GM12878 (cell line): ENCODE measurements around the gene ZNF106. TPM values are rescaled to one million over a fixed set of nuclear protein-coding genes. Genes with fewer than 3 reads are reported as not detected.

ENCODE experiments used
- ATAC-seq: fragments of 200-7000 bp; cut with Tn5 transposase; 3 replicates; pipeline ENCODE4 v1.9.1; 2020; ENCODE audit warnings: mild to moderate bottlenecking, moderate library complexity
- BruUV-seq: library from RNA; stranded (reverse); fragments of 400-500 nt; replicated peaks from 2 replicates; lab custom pipeline; 2021; lab: Mats Ljungman, UMichigan
- CTCF ChIA-PET: fragments of 300-600 bp; sonication (Branson Sonifier 250); formaldehyde crosslinking; extraction: SDS; loops from one replicate; lab custom pipeline; 2021; ENCODE audit warnings: inconsistent platforms; lab: Yijun Ruan, JAX
- POLR2A ChIA-PET: fragments of 350-600 bp; formaldehyde crosslinking; extraction: SDS; loops from one replicate; lab custom pipeline; 2021; ENCODE audit warnings: inconsistent platforms; lab: Charles Lee
- RAD21 ChIA-PET: fragments of 300-600 bp; sonication (Branson Sonifier 250); formaldehyde crosslinking; loops from one replicate; lab custom pipeline; 2023; ENCODE audit warnings: antibody characterized with exemption; ENCODE audit not compliant: unreplicated experiment; lab: Charles Lee
- SMC1A ChIA-PET: fragments of 300-600 bp; sonication (Branson Sonifier 250); formaldehyde crosslinking; loops from one replicate; lab custom pipeline; 2023; ENCODE audit not compliant: unreplicated experiment, uncharacterized antibody; lab: Charles Lee
- DNase-seq: peaks from one replicate; pipeline ENCODE4 v3.0.0-alpha.2; 2011; ENCODE audit warnings: low read depth, low spot score
- FAIRE-seq: peaks from 3 replicates; lab custom pipeline; 2011; peaks lifted over from hg19 to GRCh38; lab: Jason Lieb, UNC
- H2AFZ ChIP-seq: 2 replicates; pipeline ENCODE4 v1.6.0; 2011; ENCODE audit warnings: low read depth, low read length, control low read depth; ENCODE audit not compliant: control insufficient read depth
- H3K27ac ChIP-seq: 2 replicates; pipeline ENCODE4 v1.5.1; 2011; ENCODE audit warnings: control low read depth; ENCODE audit not compliant: control insufficient read depth, insufficient read depth
- H3K27me3 ChIP-seq, 2 experiments: replicated peaks in 1 of 2; 2 replicates each; pipeline versions ENCODE4 v1.6.0 to v1.6.1; 2011; ENCODE audit warnings: low read length in 1 of 2; ENCODE audit not compliant: control insufficient read depth in 2 of 2, insufficient read depth in 2 of 2
- H3K36me3 ChIP-seq, 2 experiments: 2 replicates each; pipeline ENCODE4 v1.5.1; 2011; ENCODE audit warnings: low read length in 1 of 2; ENCODE audit not compliant: control insufficient read depth in 2 of 2, insufficient read depth in 2 of 2
- H3K4me1 ChIP-seq: 2 replicates; pipeline ENCODE4 v1.6.1; 2011; ENCODE audit warnings: mild to moderate bottlenecking, low read length, moderate library complexity, mixed read lengths; ENCODE audit not compliant: control insufficient read depth, insufficient read depth
- H3K4me2 ChIP-seq: 2 replicates; pipeline ENCODE4 v1.6.0; 2011; ENCODE audit warnings: control low read depth; ENCODE audit not compliant: control insufficient read depth, insufficient read depth
- H3K4me3 ChIP-seq: fragments of 200-600 bp; sonication (generic); 2 replicates; pipeline ENCODE4 v1.5.1; 2016
- H3K79me2 ChIP-seq: 2 replicates; pipeline ENCODE4 v1.6.0; 2011; ENCODE audit warnings: low read length; ENCODE audit not compliant: control insufficient read depth, insufficient read depth
- H3K9ac ChIP-seq: 2 replicates; pipeline ENCODE4 v1.8.0; 2011; ENCODE audit warnings: low read length, control low read depth, mixed read lengths; ENCODE audit not compliant: control insufficient read depth, insufficient read depth
- H3K9me3 ChIP-seq: replicated peaks from 3 replicates; pipeline ENCODE4 v1.5.1; 2011; ENCODE audit warnings: mild to moderate bottlenecking, low read length; ENCODE audit not compliant: control insufficient read depth, insufficient read depth
- H4K20me1 ChIP-seq: 2 replicates; pipeline ENCODE4 v1.6.0; 2011; ENCODE audit not compliant: control insufficient read depth, insufficient read depth
- ATF2 ChIP-seq: IDR thresholded peaks from 2 replicates; pipeline ENCODE4 v1.6.1; 2012; ENCODE audit warnings: low read length, inconsistent platforms
- ATF3 ChIP-seq: IDR thresholded peaks from 2 replicates; pipeline ENCODE4 v1.6.1; 2011; ENCODE audit warnings: low read depth, mild to moderate bottlenecking, low read length, moderate library complexity, borderline replicate concordance; ENCODE audit errors: extremely low read depth
- BMI1 ChIP-seq: fragments of 450-650 bp; IDR thresholded peaks from 2 replicates; pipeline ENCODE4 v1.6.1; 2016; ENCODE audit warnings: mild to moderate bottlenecking, moderate library complexity, borderline replicate concordance
- CBFB ChIP-seq: IDR thresholded peaks from 2 replicates; pipeline ENCODE4 v1.6.1; 2016; ENCODE audit warnings: antibody characterized with exemption, low read depth
- CBX3 ChIP-seq: fragments of 200-600 bp; sonication (generic); IDR thresholded peaks from 2 replicates; pipeline ENCODE4 v1.6.1; 2016; ENCODE audit warnings: low read depth, borderline replicate concordance
- CBX5 ChIP-seq: sonication (generic); IDR thresholded peaks from 2 replicates; pipeline ENCODE4 v1.6.1; 2016; ENCODE audit warnings: low read depth, moderate library complexity, mild to moderate bottlenecking, inconsistent platforms
- HCFC1 ChIP-seq: fragments of 150-350 bp; IDR thresholded peaks from 2 replicates; pipeline ENCODE4 v1.6.1; 2014; ENCODE audit warnings: low read length
- HDAC6 ChIP-seq: fragments of 200-600 bp; sonication (generic); IDR thresholded peaks from one replicate; pipeline ENCODE4 v1.8.0; 2017; ENCODE audit warnings: antibody characterized with exemption; ENCODE audit not compliant: unreplicated experiment
- KAT2A ChIP-seq: conservative IDR thresholded peaks from 2 replicates; pipeline ENCODE4 v1.6.1; 2011; ENCODE audit warnings: low read depth, low read length; ENCODE audit not compliant: control insufficient read depth
- MYC ChIP-seq: IDR thresholded peaks from 2 replicates; pipeline ENCODE4 v1.6.1; 2011; ENCODE audit warnings: mild to moderate bottlenecking, low read length, moderate library complexity, inconsistent platforms; ENCODE audit not compliant: insufficient read depth, insufficient replicate concordance, insufficient read length, severe bottlenecking
- POU2F2 ChIP-seq: IDR thresholded peaks from 3 replicates; pipeline ENCODE4 v1.6.1; 2011; ENCODE audit warnings: low read depth, mild to moderate bottlenecking, low read length, borderline replicate concordance
- SIX5 ChIP-seq: IDR thresholded peaks from 2 replicates; pipeline ENCODE4 v1.6.1; 2011; ENCODE audit warnings: mild to moderate bottlenecking, low read depth, low read length, moderate library complexity; ENCODE audit not compliant: severe bottlenecking
- SUZ12 ChIP-seq: fragments of 200-600 bp; sonication (generic); IDR thresholded peaks from one replicate; pipeline ENCODE4 v1.6.1; 2018; ENCODE audit warnings: antibody characterized with exemption, mild to moderate bottlenecking; ENCODE audit not compliant: unreplicated experiment
- TARDBP ChIP-seq: IDR thresholded peaks from 2 replicates; pipeline ENCODE4 v1.6.1; 2016; ENCODE audit warnings: borderline replicate concordance
- TCF3 ChIP-seq: IDR thresholded peaks from 2 replicates; pipeline ENCODE4 v1.6.1; 2012; ENCODE audit warnings: low read depth, mild to moderate bottlenecking, low read length, borderline replicate concordance; ENCODE audit not compliant: insufficient read depth
- WRNIP1 ChIP-seq: IDR thresholded peaks from 2 replicates; pipeline ENCODE4 v1.6.1; 2011; ENCODE audit warnings: low read depth, low read length, improper control_type of control experiment, borderline replicate concordance
- ZNF217 ChIP-seq: fragments of 450-650 bp; IDR thresholded peaks from 2 replicates; pipeline ENCODE4 v1.6.1; 2017; ENCODE audit warnings: antibody characterized with exemption, mild to moderate bottlenecking
- WGBS: methylation state at CpG from one replicate; pipeline ENCODE4 v1.1.6; 2016; ENCODE audit warnings: low lambda C conversion rate; ENCODE audit not compliant: insufficient replicate concordance, insufficient coverage; ENCODE audit errors: missing lambda C conversion rate; 5-methylcytosine and 5-hydroxymethylcytosine counted together
- in situ Hi-C: fragments of 300-500 bp; cut with MboI; formaldehyde crosslinking; loops from 9 replicates; pipeline ENCODE4 v1.14.3; 2018; ENCODE audit warnings: mixed read lengths
- intact Hi-C: fragments of 100-400 bp; cut with micrococcal nuclease; formaldehyde crosslinking; loops from one replicate; pipeline ENCODE4 v1.14.2; 2022; ENCODE audit not compliant: unreplicated experiment
- polyA plus RNA-seq, 11 experiments: library from polyadenylated mRNA; depleted of rRNA in 4 of 11; unstranded in 6 of 11; stranded (reverse) in 5 of 11; fragments of >200 nt; fragmentation: Nextera tagmentation in 4 of 11; fragmentation: Illumina TruSeq in 1 of 11; extraction: Ambion mirVana in 4 of 11; extraction: Trizol in 1 of 11; gene quantifications; 1 replicate in 1 of 11; 2 replicates in 10 of 11; pipeline versions ENCODE4 v1.2.1 to v1.2.3, GENCODE V29; 2011 to 2016; ENCODE audit warnings: inconsistent platforms in 2 of 11, missing spikeins in 2 of 11, low read depth in 1 of 11
- total RNA-seq, 4 experiments: library from RNA; depleted of rRNA in 3 of 4; stranded (reverse); fragments of >200 nt in 3 of 4; fragmentation: Illumina TruSeq in 1 of 4; extraction: Trizol in 1 of 4; gene quantifications; 2 replicates each; pipeline versions ENCODE4 v1.2.1 to v1.2.3, GENCODE V29; 2013 to 2021

Gene ZNF106
- total and polyA plus RNA-seq, 10 of the 15 experiments (the other 5 are each of a cell fraction or from before 2014, with no cell fraction given) = 10.7 to 45.3 (median 32.5) TPM

- Histone ChIP-seq H4K20me1 (no peaks in the 10 kb centered on the region), H2AFZ (no peak overlapping the region), H3K27me3 (no peaks in the 10 kb centered on the region), H3K4me3 (no peak overlapping the region), H3K27ac (no peak overlapping the region), H3K9ac (no peak overlapping the region), H3K36me3 (peaks cover 0 to 7% of the 10 kb centered on the region in 2 experiments; a peak in 3 of 4 replicates), H3K4me2 (no peak overlapping the region), H3K79me2 (peaks cover 1% of the 10 kb centered on the region; the same call in 1 of the 2 replicates), H3K9me3 (no peaks in the 10 kb centered on the region), H3K4me1 (no peaks in the 10 kb centered on the region)
- ATAC-seq (no peak), DNase-seq (no peak), FAIRE-seq (no peak)
- CTCF ChIA-PET = interaction anchor here (0.6 to 2.1 kb wide), 3 partner anchors 10 to 18 kb away, joined by 3 to 9 read pairs (median 3); no protein-coding TSS in a partner anchor
- no TSS peak for BruUV-seq
- SMC1A ChIA-PET = interaction anchor here (1.0 to 1.2 kb wide), 2 partner anchors 9 to 171 kb away, joined by 5 read pairs; no protein-coding TSS in a partner anchor
- intact Hi-C loops = loop anchor here (5.0 kb wide), 1 partner anchor 177 kb away; no protein-coding TSS in a partner anchor
- in situ Hi-C loops = no loop called here
- POLR2A ChIA-PET = interaction anchor here (1.0 kb wide), 1 partner anchor 16 kb away, joined by 3 read pairs; the partner anchor contains the start of gene ZNF106
- RAD21 ChIA-PET = interaction anchor here (1.1 to 1.6 kb wide), 4 partner anchors 16 to 175 kb away, joined by 3 to 4 read pairs (median 3); partner anchors contain the start of gene ZNF106
- 94% methylated on average over 2 of the region's 2 CpGs for WGBS
- TF ChIP-seq SUZ12 = no peak
- no peak for TF ChIP-seq ATF2
- TF ChIP-seq WRNIP1 = no peak
- no peak for TF ChIP-seq TCF3
- no peak for TF ChIP-seq CBFB
- no peak for TF ChIP-seq CBX3
- no peak for TF ChIP-seq ATF3
- TF ChIP-seq TARDBP = no peak
- TF ChIP-seq BMI1 = no peak
- TF ChIP-seq CBX5 = no peak
- no peak for TF ChIP-seq HDAC6
- TF ChIP-seq KAT2A = no peak
- TF ChIP-seq POU2F2 = no peak
- no peak for TF ChIP-seq SIX5
- no peak for TF ChIP-seq HCFC1
- TF ChIP-seq ZNF217 = no peak
- no peak for TF ChIP-seq MYC
These were observed 16.1 kb downstream of the ZNF106 start for GRCh38 chr15:42474827-42475226.
